HepG2 (cell line): ENCODE measurements around the gene SKIDA1. TPM values are rescaled to one million over a fixed set of nuclear protein-coding genes. Genes with fewer than 3 reads are reported as not detected.
A peak's percentile ranks its signal among the peaks of the same experiment; 100 is the strongest.

Experiments used
- ATAC-seq: fragments of 200-7000 bp; cut with Tn5 transposase; 3 replicates; pipeline ENCODE4 v1.9.1; 2020; ENCODE audit warnings: mild to moderate bottlenecking, moderate library complexity
- BruUV-seq: library from RNA; stranded (reverse); fragments of 400-500 nt; replicated peaks from 2 replicates; lab custom pipeline; 2021; lab: Mats Ljungman, UMichigan
- CTCF ChIA-PET: fragments of 300-600 bp; formaldehyde crosslinking; extraction: SDS; loops from one replicate; lab custom pipeline; 2021; ENCODE audit warnings: low total read pairs, inconsistent platforms, low intra/inter-chr PET ratio; lab: Yijun Ruan, JAX
- POLR2A ChIA-PET: fragments of 350-600 bp; sonication (Branson Sonifier 250); formaldehyde crosslinking; loops from one replicate; lab custom pipeline; 2020; ENCODE audit warnings: antibody characterized with exemption, inconsistent platforms; lab: Yijun Ruan, JAX
- DNase-seq: peaks from one replicate; pipeline ENCODE4 v3.0.0-alpha.2; 2015; ENCODE audit warnings: low spot score
- FAIRE-seq: peaks from 3 replicates; lab custom pipeline; 2011; peaks lifted over from hg19 to GRCh38; lab: Jason Lieb, UNC
- H2AFZ ChIP-seq: one replicate; pipeline ENCODE4 v1.6.1; 2011; ENCODE audit warnings: low read length, inconsistent platforms
- H3K27ac ChIP-seq: fragments of 300-600 bp; 3 replicates; pipeline ENCODE4 v1.8.0; 2011; ENCODE audit warnings: mixed run types, mild to moderate bottlenecking, mixed read lengths, low read length, inconsistent platforms; ENCODE audit not compliant: insufficient read depth; ENCODE audit errors: extremely low read length
- H3K27me3 ChIP-seq, 2 experiments: fragments of 200-600 bp in 1 of 2; 2 replicates in 1 of 2; 3 replicates in 1 of 2; pipeline versions ENCODE4 v1.6.0 to v1.8.0; 2011; ENCODE audit warnings: low read length in 2 of 2, mild to moderate bottlenecking in 2 of 2, moderate library complexity in 2 of 2, inconsistent platforms in 1 of 2; ENCODE audit not compliant: insufficient read depth in 2 of 2, control insufficient read depth in 1 of 2
- H3K36me3 ChIP-seq, 2 experiments: fragments of 200-600 bp in 1 of 2; replicated peaks in 1 of 2; 2 replicates in 1 of 2; 3 replicates in 1 of 2; pipeline versions ENCODE4 v1.5.1 to v1.8.0; 2011; ENCODE audit warnings: low read length in 2 of 2, inconsistent platforms in 1 of 2; ENCODE audit not compliant: insufficient read depth in 2 of 2, control insufficient read depth in 1 of 2
- H3K4me1 ChIP-seq: 2 replicates; pipeline ENCODE4 v1.5.1; 2012; ENCODE audit warnings: low read length, inconsistent platforms; ENCODE audit not compliant: insufficient read depth
- H3K4me2 ChIP-seq: 2 replicates; pipeline ENCODE4 v1.6.0; 2011; ENCODE audit warnings: low read depth, low read length, inconsistent platforms
- H3K4me3 ChIP-seq, 3 experiments: fragments of 200-600 bp in 1 of 3; sonication (generic), shearing (Covaris generic) in 1 of 3; replicated peaks in 1 of 3; 2 replicates each; pipeline ENCODE4 v1.5.1; 2011 to 2016; ENCODE audit warnings: low read length in 3 of 3, inconsistent platforms in 2 of 3, low read depth in 2 of 3, mild to moderate bottlenecking in 2 of 3, control low read depth in 1 of 3, mixed read lengths in 1 of 3; ENCODE audit not compliant: insufficient read depth in 1 of 3
- H3K79me2 ChIP-seq: one replicate; pipeline ENCODE4 v1.6.1; 2011; ENCODE audit warnings: low read length, inconsistent platforms; ENCODE audit not compliant: insufficient read depth
- H3K9ac ChIP-seq: 2 replicates; pipeline ENCODE4 v1.6.0; 2011; ENCODE audit warnings: mild to moderate bottlenecking, low read depth, low read length, inconsistent platforms; ENCODE audit not compliant: insufficient read depth
- H3K9me3 ChIP-seq: 2 replicates; pipeline ENCODE4 v1.5.1; 2012; ENCODE audit warnings: mild to moderate bottlenecking, low read length
- H4K20me1 ChIP-seq: 2 replicates; pipeline ENCODE4 v1.6.0; 2011; ENCODE audit warnings: inconsistent platforms, mild to moderate bottlenecking, low read length, moderate library complexity; ENCODE audit not compliant: insufficient read depth
- CREBL2 ChIP-seq: sonication (generic); formaldehyde crosslinking; IDR thresholded peaks from 2 replicates; pipeline ENCODE4 v1.8.1; 2023; ENCODE audit warnings: missing genetic modification reagents, mild to moderate bottlenecking, borderline replicate concordance
- LBX2 ChIP-seq: sonication (generic); formaldehyde crosslinking; IDR thresholded peaks from 2 replicates; pipeline ENCODE4 v1.5.0; 2020; ENCODE audit warnings: missing genetic modification reagents, mild to moderate bottlenecking, borderline replicate concordance
- MEIS1 ChIP-seq: sonication (generic); formaldehyde crosslinking; IDR thresholded peaks from 2 replicates; pipeline ENCODE4 v1.9.0; 2021; ENCODE audit warnings: mild to moderate bottlenecking, missing genetic modification reagents, moderate library complexity, borderline replicate concordance
- MIER3 ChIP-seq: IDR thresholded peaks from 2 replicates; pipeline ENCODE4 v1.6.1; 2016; ENCODE audit warnings: missing compliant biosample characterization, borderline replicate concordance
- NAIF1 ChIP-seq: sonication (generic); formaldehyde crosslinking; IDR thresholded peaks from 2 replicates; pipeline ENCODE4 v1.5.0; 2020; ENCODE audit warnings: mild to moderate bottlenecking, missing genetic modification reagents, borderline replicate concordance
- PHF8 ChIP-seq: sonication (generic); formaldehyde crosslinking; IDR thresholded peaks from 2 replicates; pipeline ENCODE4 v1.5.0; 2020; ENCODE audit warnings: missing genetic modification reagents
- PRPF4 ChIP-seq: fragments of 200-400 bp; formaldehyde crosslinking; IDR thresholded peaks from 2 replicates; pipeline ENCODE4 v1.6.1; 2016; ENCODE audit warnings: low read length, low read depth; ENCODE audit not compliant: poor library complexity, severe bottlenecking
- SALL2 ChIP-seq: sonication (generic); formaldehyde crosslinking; IDR thresholded peaks from 2 replicates; pipeline ENCODE4 v1.8.1; 2023; ENCODE audit warnings: mild to moderate bottlenecking, missing genetic modification reagents, inconsistent platforms
- SOX5 ChIP-seq: IDR thresholded peaks from 2 replicates; pipeline ENCODE4 v1.6.1; 2016; ENCODE audit warnings: borderline replicate concordance
- ZBTB38 ChIP-seq: sonication (generic); formaldehyde crosslinking; IDR thresholded peaks from 2 replicates; pipeline ENCODE4 v1.5.1; 2020; ENCODE audit warnings: mild to moderate bottlenecking, missing genetic modification reagents
- ZNF362 ChIP-seq: sonication (generic); formaldehyde crosslinking; IDR thresholded peaks from 2 replicates; pipeline ENCODE4 v1.4.0; 2020; ENCODE audit warnings: missing genetic modification reagents, mild to moderate bottlenecking, borderline replicate concordance
- ZNF510 ChIP-seq: sonication (generic); formaldehyde crosslinking; IDR thresholded peaks from 2 replicates; pipeline ENCODE4 v1.4.0; 2020; ENCODE audit warnings: low read depth, mild to moderate bottlenecking, missing genetic modification reagents
- ZNF549 ChIP-seq: sonication (generic); formaldehyde crosslinking; IDR thresholded peaks from 2 replicates; pipeline ENCODE4 v1.5.0; 2020; ENCODE audit warnings: missing genetic modification reagents
- ZNF775 ChIP-seq: sonication (generic); formaldehyde crosslinking; IDR thresholded peaks from 2 replicates; pipeline ENCODE4 v1.4.0; 2020; ENCODE audit warnings: missing genetic modification reagents, mild to moderate bottlenecking, moderate library complexity, borderline replicate concordance
- ZNF878 ChIP-seq: sonication (generic); formaldehyde crosslinking; IDR thresholded peaks from 2 replicates; pipeline ENCODE4 v1.8.1; 2023; ENCODE audit warnings: mild to moderate bottlenecking, missing genetic modification reagents, moderate library complexity
- WGBS: methylation state at CpG from one replicate; pipeline ENCODE4 v1.1.6; 2017; ENCODE audit warnings: low lambda C conversion rate; 5-methylcytosine and 5-hydroxymethylcytosine counted together
- in situ Hi-C: cut with HindIII; loops from 2 replicates; pipeline ENCODE4 v1.10.0; 2017; ENCODE audit warnings: low pct_unique_long_range_greater_than_20kb; ENCODE audit not compliant: extremely low pct_ligation_motif_present
- intact Hi-C: fragments of 100-400 bp; cut with micrococcal nuclease; formaldehyde crosslinking; loops from one replicate; pipeline ENCODE4 v1.10.0; 2022; ENCODE audit not compliant: unreplicated experiment
- polyA plus RNA-seq, 8 experiments: library from polyadenylated mRNA; depleted of rRNA in 3 of 8; stranded (reverse) in 7 of 8; unstranded in 1 of 8; fragments of >200 nt; fragmentation: Illumina TruSeq in 4 of 8; extraction: Trizol in 4 of 8; gene quantifications; 2 replicates each; pipeline versions ENCODE4 v1.2.1 to v1.2.3, GENCODE V29; 2011 to 2016; ENCODE audit warnings: low read depth in 4 of 8, missing spikeins in 1 of 8, mixed read lengths in 1 of 8; ENCODE audit not compliant: insufficient read depth in 1 of 8
- total RNA-seq, 5 experiments: library from RNA; depleted of rRNA; stranded (reverse); fragments of >200 nt; fragmentation: Illumina TruSeq; extraction: Trizol; gene quantifications; 2 replicates each; pipeline ENCODE4 v1.2.3, GENCODE V29; 2016; ENCODE audit warnings: low read depth in 1 of 5

Gene SKIDA1
- total and polyA plus RNA-seq, 2 of the 13 experiments (the other 11 are each of a cell fraction or from before 2014, with no cell fraction given): 0.73 to 1.5 TPM

DNA sequence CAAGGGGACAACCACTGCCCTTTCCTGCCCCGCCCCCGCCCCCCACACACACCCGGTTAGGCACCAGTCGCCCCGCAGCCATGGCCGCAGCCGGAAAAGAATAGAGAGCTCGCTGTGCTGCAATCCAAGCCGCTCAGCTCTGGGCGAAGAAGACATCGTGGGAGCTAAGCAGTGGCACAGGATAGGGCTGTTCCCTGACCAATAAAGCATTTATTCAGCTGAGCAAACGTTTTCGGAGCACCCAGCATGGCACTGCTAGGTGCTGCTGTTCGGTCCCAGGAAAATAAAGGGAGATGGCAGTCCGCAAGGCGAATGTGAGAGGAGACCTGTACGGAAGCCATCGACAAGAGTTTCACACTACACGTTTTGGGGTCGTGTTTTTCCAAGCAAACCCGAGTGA, 18.3 kb downstream of the SKIDA1 start:
- DNase-seq (no peak), ATAC-seq (no peak), FAIRE-seq (no peak)
- peaks cover 95% of the 10 kb centered on the region for H3K4me1 ChIP-seq
- in situ Hi-C loops: loop anchor here (25.0 kb wide), 1 partner anchor 805 kb away; the partner anchor contains the start of genes BMI1 and COMMD3
- H3K4me2 ChIP-seq: no peak overlapping the region
- H2AFZ ChIP-seq: no peak overlapping the region
- no peaks in the 10 kb centered on the region for H3K36me3 ChIP-seq
- ChIA-PET CTCF (interaction anchor here (1.5 kb wide), 1 partner anchor 11 kb away, joined by 4 read pairs; no protein-coding TSS in a partner anchor), POLR2A (interaction anchor here (2.6 to 3.1 kb wide), 3 partner anchors 9 to 20 kb away, joined by 52 to 129 read pairs (median 76); partner anchors contain the start of gene SKIDA1)
- H3K27me3 ChIP-seq: no peaks in the 10 kb centered on the region
- peak; percentile 84; the same call in 1 of the 2 replicates for TF ChIP-seq ZBTB38
- TF ChIP-seq PRPF4: peak; percentile 32
- TF ChIP-seq CREBL2 (CRISPR knock-in tag): no peak
- no peak for TF ChIP-seq ZNF549 (CRISPR knock-in tag)
- H3K27ac ChIP-seq: no peak overlapping the region
- H3K79me2 ChIP-seq: no peaks in the 10 kb centered on the region
- 84% methylated on average over 21 of the region's 21 CpGs for WGBS
- intact Hi-C loops: no loop called here
- BruUV-seq: no TSS peak
- H3K9ac ChIP-seq: no peak overlapping the region
- H4K20me1 ChIP-seq: no peaks in the 10 kb centered on the region
- no peak overlapping the region for H3K4me3 ChIP-seq
- H3K9me3 ChIP-seq: no peaks in the 10 kb centered on the region

DNA sequence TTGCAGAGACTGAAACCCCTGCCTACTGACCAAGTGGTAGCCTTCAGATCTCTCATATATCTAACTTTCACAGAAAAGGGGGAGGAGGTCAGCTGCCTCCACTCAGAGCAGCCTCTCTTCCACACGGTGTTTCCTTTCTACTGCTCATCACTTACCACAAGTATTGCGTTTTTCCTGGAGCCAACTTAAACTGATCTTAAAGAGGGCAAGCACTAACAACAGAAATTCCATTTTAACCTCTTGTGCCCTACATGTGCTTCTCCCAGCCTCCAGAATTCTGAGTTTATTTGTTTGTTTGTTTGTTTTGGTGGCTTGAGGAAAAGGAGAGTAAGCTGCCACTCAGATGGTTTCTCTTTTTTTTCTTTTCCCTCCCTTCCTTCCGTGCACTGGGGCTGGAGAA, 19.1 kb downstream of the SKIDA1 start:
- Histone ChIP-seq H3K4me1 (peaks cover 95% of the 10 kb centered on the region), H3K4me3 (peak overlapping the region in 2 of 3 experiments; percentile 18 to 41; a peak in 3 of 6 replicates), H3K9me3 (no peaks in the 10 kb centered on the region), H3K79me2 (no peaks in the 10 kb centered on the region), H3K27me3 (no peaks in the 10 kb centered on the region), H3K27ac (peak overlapping the region; percentile 58), H3K36me3 (no peaks in the 10 kb centered on the region), H3K9ac (no peak overlapping the region), H2AFZ (no peak overlapping the region), H4K20me1 (no peaks in the 10 kb centered on the region), H3K4me2 (peak overlapping the region; percentile 68)
- ChIA-PET POLR2A (interaction anchor here (0.8 to 3.1 kb wide), 9 partner anchors 10 to 65 kb away, joined by 3 to 129 read pairs (median 6); partner anchors contain the start of gene SKIDA1), CTCF (interaction anchor here (1.5 kb wide), 1 partner anchor 10 kb away, joined by 4 read pairs; no protein-coding TSS in a partner anchor)
- peak; percentile 66 for ATAC-seq
- BruUV-seq: no TSS peak
- intact Hi-C loops (no loop called here), in situ Hi-C loops (loop anchor here (25.0 kb wide), 1 partner anchor 806 kb away; the partner anchor contains the start of genes BMI1 and COMMD3)
- DNase-seq: no peak
- 14% methylated on average over 3 of the region's 3 CpGs for WGBS
- no peak for FAIRE-seq
- TF ChIP-seq MIER3 (no peak), ZNF510 (CRISPR knock-in tag) (no peak), PHF8 (no peak), SALL2 (CRISPR knock-in tag) (0 out of 2 replicates have a peak, but pooled peaks have one; percentile 2), LBX2 (no peak), ZNF775 (no peak), SOX5 (CRISPR knock-in tag) (no peak), MEIS1 (CRISPR knock-in tag) (no peak), ZNF878 (CRISPR knock-in tag) (0 out of 2 replicates have a peak, but pooled peaks have one; percentile 1), NAIF1 (no peak), ZNF362 (CRISPR knock-in tag) (no peak)
